C4-2B (cell line): ENCODE data around the gene BCAR3.

Experiments
- H3K27ac ChIP-seq: fragments of 450-650 bp; 2 replicates; pipeline ENCODE4 v1.5.1; 2017
- CTCF ChIP-seq: fragments of 450-650 bp; conservative IDR thresholded peaks from 2 replicates; pipeline ENCODE4 v1.5.1; 2017; ENCODE audit warnings: mild to moderate bottlenecking
- ZFX ChIP-seq: fragments of 450-650 bp; IDR thresholded peaks from 2 replicates; pipeline ENCODE4 v1.6.1; 2017

BCAR3 gene

DNA sequence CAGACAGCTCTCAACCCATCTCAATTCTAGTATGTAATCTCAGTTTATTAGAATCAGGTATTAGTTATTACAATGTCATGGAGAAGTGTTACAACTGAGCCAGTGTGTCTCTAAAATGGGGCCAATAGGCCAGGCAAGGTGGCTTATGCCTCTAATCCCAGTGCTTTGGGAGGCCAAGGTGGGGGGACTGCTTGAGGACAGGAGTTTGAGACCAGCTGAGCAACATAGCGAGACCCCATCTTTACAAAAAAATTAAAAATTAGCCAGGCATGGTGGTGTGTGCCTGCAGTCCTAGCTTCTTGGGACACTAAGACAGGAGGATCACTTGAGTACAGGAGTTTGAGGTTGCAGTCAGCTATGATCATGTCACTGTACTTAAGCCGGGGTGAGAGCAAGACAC is 104.9 kb downstream of the BCAR3 start:
- H3K27ac ChIP-seq: no peak overlapping the region
- TF ChIP-seq CTCF: no peak
- no peak for TF ChIP-seq ZFX

GRCh38 chr1:93576346-93576745 is 105.3 kb downstream of the BCAR3 start:
- no peak overlapping the region for H3K27ac ChIP-seq
- TF ChIP-seq CTCF (no peak), ZFX (no peak)

- no peak for TF ChIP-seq CTCF
- TF ChIP-seq ZFX: no peak
- no peak overlapping the region for H3K27ac ChIP-seq
Measured at GRCh38 chr1:93575621-93576284, 105.9 kb downstream of the BCAR3 start.

DNA sequence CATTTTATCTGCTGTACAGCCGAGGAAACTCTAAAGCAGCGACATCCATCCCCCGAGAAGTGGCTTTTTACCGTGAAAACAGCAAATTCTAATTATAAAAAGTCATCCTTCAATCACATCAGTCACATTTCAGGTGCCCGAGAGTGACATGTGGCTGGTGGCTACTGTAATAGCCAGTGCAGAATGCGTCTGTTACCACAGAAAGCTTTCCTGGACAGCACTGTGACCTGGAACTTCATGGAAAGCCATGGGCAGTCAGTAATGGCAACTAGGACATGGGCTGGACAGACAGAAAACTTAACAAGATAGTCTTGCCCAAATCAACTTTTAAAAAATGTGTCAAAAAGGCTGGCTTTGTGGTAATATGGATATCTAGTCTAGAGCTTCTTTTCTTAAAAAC is 106.6 kb downstream of the BCAR3 start:
- H3K27ac ChIP-seq: no peak overlapping the region
- no peak for TF ChIP-seq ZFX
- TF ChIP-seq CTCF: no peak

- no peak overlapping the region for H3K27ac ChIP-seq
- no peak for TF ChIP-seq ZFX
- no peak for TF ChIP-seq CTCF
Measured at GRCh38 chr1:93574511-93574910, 107.1 kb downstream of the BCAR3 start.

GRCh38 chr1:93573940-93574469 is 107.6 kb downstream of the BCAR3 start:
- TF ChIP-seq ZFX: no peak
- no peak for TF ChIP-seq CTCF
- no peak overlapping the region for H3K27ac ChIP-seq

DNA sequence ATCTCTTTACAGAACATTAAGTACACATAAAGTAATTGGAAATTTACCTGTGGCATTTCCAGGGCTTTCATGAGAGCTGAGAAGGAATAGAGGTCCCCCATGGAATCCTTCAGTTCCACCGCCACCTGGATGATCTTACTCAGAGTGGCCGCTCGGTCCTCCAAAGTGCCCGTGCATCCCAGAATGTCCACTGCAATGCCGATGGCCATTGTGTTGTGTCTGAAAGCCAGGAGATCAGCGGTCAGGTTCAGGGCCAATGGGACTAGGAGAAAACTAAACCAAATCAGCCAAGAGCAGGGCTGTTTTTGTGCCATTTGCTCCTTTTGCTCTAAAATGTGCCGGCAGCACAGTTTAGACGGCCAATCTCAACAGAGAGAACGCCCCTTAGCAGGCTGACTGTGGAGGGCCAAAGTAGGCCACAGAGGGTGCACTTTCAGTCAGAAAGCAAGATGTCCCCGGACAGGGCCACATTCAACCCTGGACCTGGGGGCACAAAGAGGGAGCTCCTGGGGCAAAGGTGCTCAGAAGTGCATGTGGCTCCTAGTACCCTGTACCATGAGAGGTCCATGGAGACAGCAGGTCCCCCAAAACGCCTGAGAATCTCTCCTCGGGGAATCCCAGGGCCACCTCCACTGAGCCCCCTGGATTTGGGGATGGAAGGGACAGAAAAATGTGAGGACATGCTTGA is 109.9 kb downstream of the BCAR3 start:
- TF ChIP-seq CTCF: no peak
- no peak for TF ChIP-seq ZFX
- no peak overlapping the region for H3K27ac ChIP-seq
